BJ (cell line): ENCODE results near the gene ENHO. TPM values are rescaled to one million over a fixed set of nuclear protein-coding genes. Genes with fewer than 3 reads are reported as not detected.

Experiments used
- CTCF ChIA-PET: fragments of 350-600 bp; formaldehyde crosslinking; extraction: SDS; loops from one replicate; lab custom pipeline; 2021; ENCODE audit warnings: antibody characterized with exemption, inconsistent platforms; lab: Yijun Ruan, JAX
- POLR2A ChIA-PET: fragments of 300-600 bp; sonication (Branson Sonifier 250); formaldehyde crosslinking; extraction: SDS; loops from one replicate; lab custom pipeline; 2021; ENCODE audit warnings: antibody characterized with exemption; lab: Charles Lee
- DNase-seq: peaks from one replicate; pipeline ENCODE4 v3.0.0-alpha.2; 2011; ENCODE audit warnings: low read depth
- H3K27me3 ChIP-seq: 2 replicates; pipeline ENCODE4 v1.6.0; 2011; ENCODE audit warnings: low read length; ENCODE audit not compliant: control insufficient read depth, insufficient read depth
- H3K36me3 ChIP-seq: 2 replicates; pipeline ENCODE4 v1.5.1; 2011; ENCODE audit warnings: low read length; ENCODE audit not compliant: control insufficient read depth, insufficient read depth
- H3K4me3 ChIP-seq: 2 replicates; pipeline ENCODE4 v1.5.1; 2011; ENCODE audit warnings: low read depth, mild to moderate bottlenecking, control low read depth, low read length
- CTCF ChIP-seq: IDR thresholded peaks from 2 replicates; pipeline ENCODE4 v1.5.1; 2011; ENCODE audit warnings: low read depth, mild to moderate bottlenecking, control low read depth, inconsistent platforms, low read length, moderate library complexity; ENCODE audit not compliant: insufficient read depth
- polyA plus RNA-seq: library from polyadenylated mRNA; depleted of rRNA; stranded (reverse); fragments of >200 nt; gene quantifications from 2 replicates; pipeline ENCODE4 v1.2.3, GENCODE V29; 2011

The ENHO gene
- polyA plus RNA-seq, 1 experiment = 0.11 TPM

DNA sequence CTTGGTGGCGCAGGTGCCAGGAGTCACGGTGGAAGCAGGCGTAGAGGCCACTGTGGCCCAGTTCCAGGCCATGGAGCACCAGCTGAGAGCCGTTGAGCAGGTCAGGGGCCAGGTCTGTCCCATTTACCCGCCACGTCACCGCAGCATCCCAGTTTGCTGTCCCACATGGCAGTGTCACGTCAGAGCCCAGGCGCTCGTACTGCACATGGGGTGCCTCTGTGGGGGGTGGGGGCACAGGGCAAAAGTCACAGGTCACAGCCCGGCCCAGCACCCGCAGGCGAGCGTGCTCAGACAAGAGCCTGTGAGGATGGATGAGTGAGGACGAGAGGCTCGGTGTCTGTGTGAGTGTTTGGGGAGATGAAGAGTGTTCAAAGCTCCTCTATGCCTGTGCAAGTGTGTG lies 41.8 kb upstream of the ENHO start:
- Histone ChIP-seq H3K36me3 (no peaks in the 10 kb centered on the region), H3K27me3 (peaks cover 7% of the 10 kb centered on the region), H3K4me3 (no peak overlapping the region)
- ChIA-PET CTCF (interaction anchor here (2.5 to 3.8 kb wide), 2 partner anchors 17 to 27 kb away, joined by 8 to 16 read pairs; no protein-coding TSS in a partner anchor), POLR2A (no interaction called here)
- no peak for TF ChIP-seq CTCF
- no peak for DNase-seq

GRCh38 chr9:34563262-34563661 lies 40.5 kb upstream of the ENHO start:
- ChIA-PET POLR2A (no interaction called here), CTCF (interaction anchor here (2.5 to 3.8 kb wide), 2 partner anchors 16 to 28 kb away, joined by 8 to 16 read pairs; no protein-coding TSS in a partner anchor)
- no peak for TF ChIP-seq CTCF
- Histone ChIP-seq H3K27me3 (peaks cover 10% of the 10 kb centered on the region), H3K36me3 (no peaks in the 10 kb centered on the region), H3K4me3 (no peak overlapping the region)
- no peak for DNase-seq

DNA sequence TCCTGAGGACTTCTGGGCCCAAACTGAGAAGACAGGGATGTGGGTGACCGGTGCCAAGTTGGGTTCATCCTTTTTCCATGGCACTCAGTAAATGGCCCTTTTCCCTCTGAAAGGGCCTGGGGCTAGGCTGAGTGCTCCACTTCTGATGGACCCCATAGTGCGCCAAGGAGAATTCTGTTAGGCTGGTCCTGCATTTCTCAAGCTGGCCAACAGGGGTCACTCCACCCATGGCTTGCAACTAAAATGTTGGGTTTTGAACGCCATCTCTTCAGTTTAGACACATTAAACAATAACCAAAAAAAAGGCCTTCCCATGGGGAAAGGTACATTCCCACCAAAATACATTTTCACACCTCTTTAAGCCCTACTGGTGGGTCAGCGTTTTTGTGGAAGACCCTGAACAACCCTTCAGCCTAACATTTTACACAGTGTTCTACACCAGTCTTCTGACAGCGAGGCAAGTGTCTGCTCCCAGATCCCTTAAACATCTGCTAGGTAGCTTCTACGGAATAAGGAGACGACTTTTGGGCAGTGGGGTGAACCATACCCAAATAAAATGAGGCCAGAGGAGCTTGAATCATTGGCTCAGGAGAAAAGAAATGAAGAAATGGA lies 39.5 kb upstream of the ENHO start:
- ChIA-PET CTCF (interaction anchor here (0.6 to 3.8 kb wide), 5 partner anchors 9 to 46 kb away, joined by 3 to 16 read pairs (median 4); no protein-coding TSS in a partner anchor), POLR2A (no interaction called here)
- TF ChIP-seq CTCF = peak; percentile 59
- Histone ChIP-seq H3K4me3 (no peak overlapping the region), H3K27me3 (peaks cover 5% of the 10 kb centered on the region), H3K36me3 (no peaks in the 10 kb centered on the region)
- DNase-seq = no peak

DNA sequence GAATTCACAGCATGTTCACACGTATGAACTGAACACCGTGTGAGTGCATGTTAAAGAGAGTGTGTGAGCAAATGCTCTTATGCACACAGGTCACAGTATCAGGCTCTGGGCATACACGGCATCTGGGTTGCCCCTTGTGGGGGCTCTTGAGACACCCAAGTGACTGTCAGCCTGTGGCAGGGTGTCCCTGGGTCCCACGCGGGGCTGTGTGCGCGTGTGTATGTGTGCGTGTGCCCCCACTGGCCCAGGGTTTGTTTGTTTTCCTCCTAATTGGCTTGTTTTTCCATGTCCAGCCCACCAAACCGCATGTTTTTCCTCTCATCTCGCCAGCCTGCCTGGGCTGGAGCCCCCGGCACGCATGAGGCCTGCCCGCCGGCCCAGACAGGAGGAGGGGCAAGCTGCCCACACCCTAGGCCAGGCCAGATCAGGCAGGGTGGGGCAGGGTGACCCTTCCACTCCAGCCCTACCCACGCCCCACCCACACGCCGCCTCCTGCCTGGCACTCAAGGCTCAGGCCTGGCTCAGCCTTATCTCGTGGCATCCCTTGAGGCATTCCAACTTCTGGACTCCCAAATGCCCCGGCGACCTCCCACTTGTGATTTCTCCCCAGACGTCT lies 37.9 kb upstream of the ENHO start:
- DNase-seq = no peak
- CTCF ChIA-PET = interaction anchor here (1.3 to 3.8 kb wide), 5 partner anchors 10 to 31 kb away, joined by 4 to 23 read pairs (median 16); no protein-coding TSS in a partner anchor
- no peak overlapping the region for H3K4me3 ChIP-seq
- TF ChIP-seq CTCF = no peak
- peaks cover 3% of the 10 kb centered on the region for H3K27me3 ChIP-seq
- no peaks in the 10 kb centered on the region for H3K36me3 ChIP-seq
- POLR2A ChIA-PET = no interaction called here

GRCh38 chr9:34559624-34560455 lies 37.0 kb upstream of the ENHO start:
- ChIA-PET POLR2A (no interaction called here), CTCF (interaction anchor here (2.9 to 3.7 kb wide), 2 partner anchors 12 to 32 kb away, joined by 21 to 23 read pairs; no protein-coding TSS in a partner anchor)
- Histone ChIP-seq H3K36me3 (no peaks in the 10 kb centered on the region), H3K4me3 (no peak overlapping the region), H3K27me3 (peaks cover 3% of the 10 kb centered on the region)
- no peak for DNase-seq
- no peak for TF ChIP-seq CTCF
